GM18867 (cell line): ENCODE results near the gene SORL1.

Source experiments
- ATAC-seq: cut with Tn5 transposase; IDR thresholded peaks from one replicate; pipeline ENCODE4 v1.9.1; 2021; ENCODE audit warnings: mild to moderate bottlenecking, moderate library complexity; ENCODE audit not compliant: unreplicated experiment

Gene SORL1

GRCh38 chr11:121672630-121673487, 220.7 kb downstream of the SORL1 start:
- ATAC-seq, result peak; percentile 43

GRCh38 chr11:121681550-121682268, 229.6 kb downstream of the SORL1 start:
- ATAC-seq, result no peak
